ENCODE data around the gene OSBPL5.
"Not testable (repeated sequence)": the region's sequence is repeated elsewhere in the genome, so short reads cannot be mapped to it uniquely, and the experiment has no call there.

Gene OSBPL5

DNA sequence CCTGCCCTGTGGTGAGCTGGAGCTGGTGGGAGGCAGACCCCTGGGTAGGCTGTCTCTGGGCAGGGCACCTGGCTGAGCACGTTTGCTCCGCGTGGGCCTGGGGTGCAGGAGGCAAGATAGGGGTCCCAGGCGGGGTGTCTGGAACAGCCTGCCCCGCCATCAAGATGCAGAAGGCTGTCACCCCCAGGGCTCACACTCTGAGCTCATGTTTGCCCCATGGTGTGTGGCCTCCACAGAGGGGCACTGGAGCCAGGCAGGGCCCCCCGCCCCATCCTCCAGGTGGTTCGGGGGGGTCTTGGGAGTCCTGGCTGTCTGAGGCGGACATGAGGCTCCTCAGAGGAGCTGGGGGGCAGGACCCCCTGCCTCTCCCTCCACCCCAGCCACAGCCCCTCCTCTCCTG is 79.0 kb downstream of the OSBPL5 start:
- DNase-seq (ENCODE audit: low read depth, low spot score) = no peak

- no peak for DNase-seq (ENCODE audit: low read depth, low spot score)
Measured at GRCh38 chr11:3085052-3085451, 80.1 kb downstream of the OSBPL5 start.

DNA sequence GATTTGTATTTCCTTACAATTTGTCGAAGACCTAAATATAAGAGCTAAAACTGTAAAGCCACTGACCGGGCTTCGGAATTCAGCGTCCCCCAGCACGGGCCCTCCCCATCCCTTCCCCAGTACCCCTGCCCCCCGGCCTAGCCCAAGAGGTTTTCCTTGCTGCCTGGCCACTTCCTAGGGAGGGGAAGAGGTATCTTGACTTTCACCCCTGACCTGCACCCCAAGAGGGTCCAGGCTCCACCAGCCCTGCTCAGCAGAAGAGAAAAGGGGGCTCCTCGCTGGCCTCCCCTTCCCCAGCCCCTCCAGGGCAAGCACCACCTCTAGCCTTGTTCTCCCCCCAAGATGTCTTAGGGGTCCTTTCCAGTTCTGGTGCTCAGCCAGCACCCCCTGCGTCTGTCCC is 81.8 kb downstream of the OSBPL5 start:
- DNase-seq (ENCODE audit: low read depth, low spot score) = no peak

- DNase-seq (ENCODE audit: low read depth, low spot score) = no peak
Measured at GRCh38 chr11:3081386-3081751, 83.7 kb downstream of the OSBPL5 start.

GRCh38 chr11:3080733-3081385 is 84.3 kb downstream of the OSBPL5 start:
- no peak for DNase-seq (ENCODE audit: low read depth, low spot score)

DNA sequence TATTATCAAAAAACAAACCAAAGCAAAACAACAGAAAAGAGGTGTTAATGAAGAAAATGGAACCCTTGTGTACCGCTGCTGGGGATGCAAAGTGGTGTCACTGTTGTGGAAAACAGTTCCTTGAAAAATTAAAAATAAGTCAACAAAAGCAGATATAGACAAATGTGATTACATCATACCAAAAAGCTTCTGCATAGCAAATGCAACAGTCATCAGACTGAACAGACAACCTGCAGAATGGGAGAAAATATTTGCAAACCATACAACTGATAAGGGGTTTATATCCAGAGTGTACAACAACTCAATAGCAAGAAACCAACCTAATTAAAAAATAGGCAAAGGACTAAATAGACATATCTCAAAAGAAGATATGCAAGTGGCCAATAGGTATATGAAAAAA is 85.0 kb downstream of the OSBPL5 start:
- no peak for DNase-seq (ENCODE audit: low read depth, low spot score)

- DNase-seq (ENCODE audit: low read depth, low spot score) = no peak
Measured at GRCh38 chr11:3077846-3078440, 87.2 kb downstream of the OSBPL5 start.

GRCh38 chr11:3077189-3077836 is 87.8 kb downstream of the OSBPL5 start:
- no peak for DNase-seq (ENCODE audit: low read depth, low spot score)

GRCh38 chr11:3074912-3075589 is 90.1 kb downstream of the OSBPL5 start:
- no peak for DNase-seq (ENCODE audit: low read depth, low spot score)

GRCh38 chr11:3073029-3073435 is 92.1 kb downstream of the OSBPL5 start:
- DNase-seq (ENCODE audit: low read depth, low spot score) = no peak

DNA sequence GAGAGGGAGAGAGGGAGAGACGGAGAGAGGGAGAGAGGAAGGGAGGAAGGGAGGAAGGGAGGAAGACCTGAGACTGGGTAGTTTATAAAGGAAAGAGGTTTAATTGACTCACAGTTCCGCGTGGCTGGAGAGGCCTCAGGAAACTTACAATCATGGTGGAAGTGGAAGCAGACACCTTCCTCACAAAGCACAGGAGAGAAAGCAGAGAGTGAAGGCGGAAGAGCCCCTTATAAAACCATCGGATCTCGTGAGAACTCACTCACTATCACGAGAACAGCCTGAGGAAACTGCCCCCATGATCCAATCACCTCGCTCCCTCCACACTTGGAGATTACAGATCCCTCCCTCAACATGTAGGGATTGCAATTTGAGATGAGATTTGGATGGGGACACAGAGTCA is 95.7 kb downstream of the OSBPL5 start:
- DNase-seq (ENCODE audit: low read depth, low spot score) = no peak

DNA sequence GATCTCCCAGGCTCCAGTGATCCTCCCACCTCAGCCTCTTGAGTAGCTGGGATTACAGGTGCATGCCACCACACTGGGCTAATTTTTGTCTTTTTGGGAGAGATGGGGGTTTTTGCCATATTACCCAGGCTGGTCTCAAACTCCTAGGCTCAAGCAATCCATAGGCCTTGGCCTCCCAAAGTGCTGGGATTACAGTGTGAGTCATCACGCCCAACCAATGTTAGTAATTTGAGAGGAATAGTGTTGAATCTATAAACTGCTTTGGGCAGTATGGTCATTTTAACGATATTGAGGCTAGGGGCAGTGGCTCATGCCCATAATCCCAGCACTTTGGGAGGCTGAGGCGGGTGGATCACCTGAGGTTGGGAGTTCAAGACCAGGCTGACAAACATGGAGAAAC is 98.8 kb downstream of the OSBPL5 start:
- DNase-seq (ENCODE audit: low read depth, low spot score) = not testable (repeated sequence)

- DNase-seq (ENCODE audit: low read depth, low spot score) = not testable (repeated sequence)
Measured at GRCh38 chr11:3064709-3065108, 100.4 kb downstream of the OSBPL5 start.

GRCh38 chr11:3063876-3064275 is 101.2 kb downstream of the OSBPL5 start:
- not testable (repeated sequence) for DNase-seq (ENCODE audit: low read depth, low spot score)

GRCh38 chr11:3063432-3063831 is 101.7 kb downstream of the OSBPL5 start:
- DNase-seq (ENCODE audit: low read depth, low spot score) = not testable (repeated sequence)

- DNase-seq (ENCODE audit: low read depth, low spot score) = no peak
Measured at GRCh38 chr11:3060436-3061025, 104.6 kb downstream of the OSBPL5 start.

DNA sequence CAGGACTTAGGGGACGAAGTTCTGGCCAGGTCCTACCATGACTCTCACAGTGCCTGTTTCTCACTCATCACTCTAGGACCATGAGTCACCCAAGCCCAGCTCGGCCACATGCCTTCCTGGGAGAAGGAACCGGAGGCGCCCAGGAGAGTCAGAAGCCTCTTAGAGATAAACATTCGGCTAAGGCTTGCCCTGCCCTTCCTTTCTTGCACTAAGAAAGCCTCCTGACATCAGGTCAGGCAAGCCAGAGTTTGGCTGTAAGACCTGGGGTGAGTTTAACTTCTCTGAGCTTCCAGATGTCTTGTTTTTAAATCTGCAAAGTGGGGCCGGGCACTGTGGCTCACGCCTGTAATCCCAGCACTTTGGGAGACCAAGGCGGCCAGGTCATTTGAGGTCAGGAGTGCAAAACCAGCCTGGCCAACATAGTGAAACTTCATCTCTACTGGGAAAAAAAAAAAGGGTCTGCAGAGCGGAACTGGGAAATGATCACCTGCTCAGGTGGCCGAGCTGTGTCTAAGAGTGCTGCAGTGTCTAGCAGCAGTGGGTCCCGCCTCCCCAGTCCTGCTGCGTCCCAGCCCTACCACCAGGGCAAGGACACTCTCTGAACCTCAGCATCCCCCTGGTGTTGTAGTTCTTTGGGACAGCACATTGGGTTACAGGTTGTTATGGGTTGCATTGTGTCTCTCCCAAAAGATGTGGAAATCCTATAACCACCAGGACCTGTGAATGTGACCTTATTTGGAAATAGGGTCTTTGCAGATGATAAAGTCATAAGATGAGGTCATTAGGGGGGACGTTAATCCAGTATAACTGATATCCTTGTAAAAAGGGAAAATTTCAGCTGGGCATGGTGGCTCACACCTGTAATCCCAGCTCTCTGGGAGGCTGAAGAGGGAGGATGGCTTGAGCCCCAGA is 106.1 kb downstream of the OSBPL5 start:
- no peak for DNase-seq (ENCODE audit: low read depth, low spot score)

- DNase-seq (ENCODE audit: low read depth, low spot score) = peak; percentile 69
Measured at GRCh38 chr11:3057069-3057963, 107.8 kb downstream of the OSBPL5 start, which contains the start of gene CARS1. TSS of gene CARS1 (minus strand) at chr11:3057423. CDS start at chr11:3057367, 56 bp downstream.

DNA sequence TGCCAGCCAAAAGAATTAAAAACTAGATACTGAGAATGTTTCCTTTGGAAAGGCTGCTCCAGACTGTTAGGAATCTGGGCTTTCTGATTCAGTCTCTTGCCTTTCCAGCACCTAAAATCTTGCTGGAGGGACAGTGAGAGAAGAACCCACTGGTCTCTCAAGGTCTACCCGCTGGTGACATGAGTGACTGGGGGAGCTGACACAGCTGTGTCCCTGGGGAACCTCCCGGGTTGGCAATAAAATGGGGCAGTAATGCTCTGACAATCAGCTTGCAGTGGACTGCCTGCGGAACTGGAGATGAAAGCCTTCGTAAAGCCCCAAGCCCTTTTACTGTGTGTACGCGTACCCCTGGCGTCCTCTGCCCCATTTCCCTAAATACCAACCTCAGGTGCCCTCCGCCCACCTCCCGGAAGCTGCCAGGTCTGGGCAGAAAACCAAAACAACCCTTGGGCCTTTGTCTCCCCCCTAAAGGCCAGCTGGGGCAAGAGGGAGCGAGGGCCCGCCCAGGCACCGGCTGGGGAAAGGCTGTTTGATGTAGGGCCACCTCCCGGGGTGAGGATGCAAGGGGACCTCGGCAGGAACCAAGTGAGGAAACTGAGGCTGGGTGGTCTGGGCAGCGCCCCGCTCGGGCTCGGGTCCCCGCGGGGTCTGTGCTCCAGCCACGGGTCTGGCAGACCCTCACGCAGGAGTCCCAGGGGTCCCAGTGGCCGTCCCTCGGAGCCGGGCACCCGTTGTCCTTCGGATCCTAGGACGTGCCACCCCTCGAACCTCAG is 108.6 kb downstream of the OSBPL5 start:
- DNase-seq (ENCODE audit: low read depth, low spot score) = no peak

All from brain pericyte (primary cell).